ENCODE results near the gene MYEOV.

GRCh38 chr11:69268911-69269310 lies 25.0 kb upstream of the MYEOV start:
- TF ChIP-seq ZFP91 (CRISPR knock-in tag; IDR thresholded peaks at IDR 0.05) (no peak), KLF16 (IDR thresholded peaks at IDR 0.05) (no peak), NR2C1 (IDR thresholded peaks at IDR 0.05) (no peak), NR2C1 (tag; IDR thresholded peaks at IDR 0.05) (no peak), COPS2 (conservative IDR thresholded peaks at IDR 0.05) (no peak), NCOA2 (IDR thresholded peaks at IDR 0.05; ENCODE audit: partially characterized antibody in 2 of 2) (no peak), ATF6 (CRISPR knock-in tag; IDR thresholded peaks at IDR 0.05) (no peak), NFE2 (IDR thresholded peaks at IDR 0.05; ENCODE audit: low read depth) (no peak), TCF7L2 (IDR thresholded peaks at IDR 0.05; ENCODE audit: low read depth, low read length) (no peak), GATAD2B (IDR thresholded peaks at IDR 0.05; ENCODE audit: borderline replicate concordance) (no peak), NR2C2 (CRISPR knock-in tag; IDR thresholded peaks at IDR 0.05) (no peak), NR2C2 (tag; IDR thresholded peaks at IDR 0.05) (no peak), ZNF444 (CRISPR knock-in tag; IDR thresholded peaks at IDR 0.05) (no peak), KHSRP (IDR thresholded peaks at IDR 0.05) (no peak), ZNF277 (CRISPR knock-in tag; IDR thresholded peaks at IDR 0.05; ENCODE audit: borderline replicate concordance) (no peak)
- TF ChIP-seq, protein P1, sequence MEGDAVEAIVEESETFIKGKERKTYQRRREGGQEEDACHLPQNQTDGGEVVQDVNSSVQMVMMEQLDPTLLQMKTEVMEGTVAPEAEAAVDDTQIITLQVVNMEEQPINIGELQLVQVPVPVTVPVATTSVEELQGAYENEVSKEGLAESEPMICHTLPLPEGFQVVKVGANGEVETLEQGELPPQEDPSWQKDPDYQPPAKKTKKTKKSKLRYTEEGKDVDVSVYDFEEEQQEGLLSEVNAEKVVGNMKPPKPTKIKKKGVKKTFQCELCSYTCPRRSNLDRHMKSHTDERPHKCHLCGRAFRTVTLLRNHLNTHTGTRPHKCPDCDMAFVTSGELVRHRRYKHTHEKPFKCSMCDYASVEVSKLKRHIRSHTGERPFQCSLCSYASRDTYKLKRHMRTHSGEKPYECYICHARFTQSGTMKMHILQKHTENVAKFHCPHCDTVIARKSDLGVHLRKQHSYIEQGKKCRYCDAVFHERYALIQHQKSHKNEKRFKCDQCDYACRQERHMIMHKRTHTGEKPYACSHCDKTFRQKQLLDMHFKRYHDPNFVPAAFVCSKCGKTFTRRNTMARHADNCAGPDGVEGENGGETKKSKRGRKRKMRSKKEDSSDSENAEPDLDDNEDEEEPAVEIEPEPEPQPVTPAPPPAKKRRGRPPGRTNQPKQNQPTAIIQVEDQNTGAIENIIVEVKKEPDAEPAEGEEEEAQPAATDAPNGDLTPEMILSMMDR (IDR thresholded peaks at IDR 0.05 in 2 of 3, conservative IDR thresholded peaks at IDR 0.05 in 1 of 3; ENCODE audit: insufficient read depth in 2 of 3, low read depth in 1 of 3, low read length in 3 of 3), result no peak

Data from K562 (cell line).